Measurements from ENCODE around the gene LRRN4.

The LRRN4 gene

DNA sequence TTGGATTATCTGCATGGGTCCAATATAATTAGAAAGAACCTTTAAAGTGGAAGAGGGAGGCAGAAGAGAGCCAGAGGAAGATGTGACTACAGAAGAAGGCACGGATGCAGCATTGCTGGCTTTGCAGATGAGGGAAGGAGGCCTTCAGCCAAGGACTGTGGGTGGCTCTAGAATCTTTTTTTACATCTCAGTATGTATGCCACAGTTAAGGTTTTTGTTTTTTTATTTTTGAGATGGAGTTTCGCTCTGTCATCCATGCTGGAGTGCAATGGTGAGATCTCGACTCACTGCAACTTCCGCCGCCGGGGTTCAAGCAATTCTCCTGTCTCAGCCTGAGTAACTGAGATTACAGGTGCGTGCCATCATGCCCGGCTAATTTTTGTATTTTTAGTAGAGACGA lies 54.1 kb downstream of the LRRN4 start:
- TF ChIP-seq, protein P1, sequence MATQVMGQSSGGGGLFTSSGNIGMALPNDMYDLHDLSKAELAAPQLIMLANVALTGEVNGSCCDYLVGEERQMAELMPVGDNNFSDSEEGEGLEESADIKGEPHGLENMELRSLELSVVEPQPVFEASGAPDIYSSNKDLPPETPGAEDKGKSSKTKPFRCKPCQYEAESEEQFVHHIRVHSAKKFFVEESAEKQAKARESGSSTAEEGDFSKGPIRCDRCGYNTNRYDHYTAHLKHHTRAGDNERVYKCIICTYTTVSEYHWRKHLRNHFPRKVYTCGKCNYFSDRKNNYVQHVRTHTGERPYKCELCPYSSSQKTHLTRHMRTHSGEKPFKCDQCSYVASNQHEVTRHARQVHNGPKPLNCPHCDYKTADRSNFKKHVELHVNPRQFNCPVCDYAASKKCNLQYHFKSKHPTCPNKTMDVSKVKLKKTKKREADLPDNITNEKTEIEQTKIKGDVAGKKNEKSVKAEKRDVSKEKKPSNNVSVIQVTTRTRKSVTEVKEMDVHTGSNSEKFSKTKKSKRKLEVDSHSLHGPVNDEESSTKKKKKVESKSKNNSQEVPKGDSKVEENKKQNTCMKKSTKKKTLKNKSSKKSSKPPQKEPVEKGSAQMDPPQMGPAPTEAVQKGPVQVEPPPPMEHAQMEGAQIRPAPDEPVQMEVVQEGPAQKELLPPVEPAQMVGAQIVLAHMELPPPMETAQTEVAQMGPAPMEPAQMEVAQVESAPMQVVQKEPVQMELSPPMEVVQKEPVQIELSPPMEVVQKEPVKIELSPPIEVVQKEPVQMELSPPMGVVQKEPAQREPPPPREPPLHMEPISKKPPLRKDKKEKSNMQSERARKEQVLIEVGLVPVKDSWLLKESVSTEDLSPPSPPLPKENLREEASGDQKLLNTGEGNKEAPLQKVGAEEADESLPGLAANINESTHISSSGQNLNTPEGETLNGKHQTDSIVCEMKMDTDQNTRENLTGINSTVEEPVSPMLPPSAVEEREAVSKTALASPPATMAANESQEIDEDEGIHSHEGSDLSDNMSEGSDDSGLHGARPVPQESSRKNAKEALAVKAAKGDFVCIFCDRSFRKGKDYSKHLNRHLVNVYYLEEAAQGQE (IDR thresholded peaks at IDR 0.05; ENCODE audit: insufficient read depth in 1 of 2, low read depth in 2 of 2, low read length in 2 of 2) = no peak
- TF ChIP-seq FOXP2 (optimal IDR thresholded peaks at IDR 0.05; ENCODE audit: borderline replicate concordance, extremely low read depth, extremely low read length, insufficient read depth) (no peak), SIN3A (IDR thresholded peaks at IDR 0.05; ENCODE audit: borderline replicate concordance, insufficient read depth, low read length) (no peak), TAF1 (IDR thresholded peaks at IDR 0.05; ENCODE audit: borderline replicate concordance, insufficient read depth, low read length) (no peak), POLR2AphosphoS5 (IDR thresholded peaks at IDR 0.05; ENCODE audit: low read depth, low read length) (no peak)

DNA sequence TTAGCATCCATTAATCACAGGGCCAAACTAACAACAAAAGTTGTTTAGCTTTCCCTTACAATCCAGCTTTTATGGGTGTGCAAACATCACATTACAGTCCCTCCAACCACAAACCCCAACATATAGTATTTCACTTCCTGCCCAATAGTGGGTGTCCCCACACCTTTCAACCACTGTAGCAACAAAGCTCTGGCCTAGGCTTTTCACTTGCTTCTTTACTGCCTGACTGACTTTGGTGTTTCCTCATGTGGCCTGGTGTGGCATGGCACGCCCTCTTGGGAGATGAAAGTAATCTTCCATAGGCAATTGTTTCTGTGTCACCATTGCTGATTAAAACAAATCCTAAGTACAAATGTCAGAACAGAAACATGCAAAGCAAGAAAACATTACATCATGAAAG lies 57.1 kb downstream of the LRRN4 start:
- TF ChIP-seq POLR2AphosphoS5 (IDR thresholded peaks at IDR 0.05; ENCODE audit: low read depth, low read length) (no peak), SIN3A (IDR thresholded peaks at IDR 0.05; ENCODE audit: borderline replicate concordance, insufficient read depth, low read length) (no peak), TAF1 (IDR thresholded peaks at IDR 0.05; ENCODE audit: borderline replicate concordance, insufficient read depth, low read length) (no peak), FOXP2 (optimal IDR thresholded peaks at IDR 0.05; ENCODE audit: borderline replicate concordance, extremely low read depth, extremely low read length, insufficient read depth) (no peak)
- TF ChIP-seq, protein P1 (IDR thresholded peaks at IDR 0.05; ENCODE audit: insufficient read depth in 1 of 2, low read depth in 2 of 2, low read length in 2 of 2) = no peak

DNA sequence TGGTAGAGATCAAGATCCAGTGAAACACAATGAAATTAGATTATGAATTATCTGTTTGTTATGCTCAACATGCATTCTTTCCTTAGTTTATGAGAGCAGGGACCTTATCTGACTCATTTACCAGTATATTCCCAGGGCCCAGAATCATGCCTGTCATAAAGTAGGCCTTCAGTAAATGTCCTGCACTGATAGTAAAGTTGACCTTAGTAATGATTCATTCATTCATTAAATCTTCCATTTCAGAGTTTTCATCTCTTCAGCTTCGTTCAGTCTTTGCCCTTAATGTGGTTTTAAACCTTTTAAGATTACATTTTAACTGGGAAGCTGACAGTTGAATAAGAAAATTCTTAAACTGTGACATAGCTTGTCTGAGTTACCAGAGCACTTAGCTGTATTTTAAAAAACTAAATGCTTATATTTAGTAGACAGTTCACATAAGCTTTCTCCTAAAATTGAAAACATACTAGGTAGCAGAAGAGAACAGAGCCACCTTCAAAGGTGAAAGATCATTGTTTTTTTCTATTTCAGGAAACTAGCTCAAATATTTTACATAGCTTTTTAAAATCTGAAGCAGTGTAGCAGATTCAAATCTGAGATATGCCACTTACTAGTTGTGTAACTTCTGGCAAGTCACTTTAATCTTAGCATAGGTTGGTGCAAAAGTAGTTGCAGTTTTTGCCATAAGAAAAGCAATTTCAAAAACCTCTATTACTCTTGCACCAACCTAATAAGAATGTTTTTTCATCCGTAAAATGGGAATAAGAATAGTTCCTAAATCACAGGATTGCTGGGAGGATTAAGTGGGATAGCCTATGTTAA lies 62.0 kb downstream of the LRRN4 start:
- TF ChIP-seq TAF1 (IDR thresholded peaks at IDR 0.05; ENCODE audit: borderline replicate concordance, insufficient read depth, low read length) = no peak
- TF ChIP-seq, protein P1 (IDR thresholded peaks at IDR 0.05; ENCODE audit: insufficient read depth in 1 of 2, low read depth in 2 of 2, low read length in 2 of 2) = no peak

DNA sequence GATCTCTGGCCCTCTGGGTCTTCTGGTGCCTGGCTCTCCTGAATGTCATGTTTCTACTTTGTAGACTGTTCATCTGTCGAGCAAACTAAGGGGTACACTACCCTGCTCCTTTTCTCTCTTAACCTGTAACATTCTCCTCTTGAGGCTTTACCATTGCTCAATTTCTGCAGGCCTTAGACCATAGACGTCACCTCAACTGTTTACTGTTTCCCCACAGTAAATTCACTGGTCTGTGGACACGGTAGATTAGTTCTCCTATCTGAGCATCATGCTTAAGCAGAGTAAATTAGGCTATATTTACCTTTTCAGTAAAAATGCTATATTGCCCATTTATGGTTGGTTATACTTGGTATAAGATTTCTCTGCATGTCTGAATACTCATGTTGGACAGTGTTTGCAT lies 62.9 kb downstream of the LRRN4 start:
- TF ChIP-seq, protein P1 (IDR thresholded peaks at IDR 0.05; ENCODE audit: insufficient read depth in 1 of 2, low read depth in 2 of 2, low read length in 2 of 2) = no peak
- TF ChIP-seq POLR2AphosphoS5 (IDR thresholded peaks at IDR 0.05; ENCODE audit: low read depth, low read length) (no peak), FOXP2 (optimal IDR thresholded peaks at IDR 0.05; ENCODE audit: borderline replicate concordance, extremely low read depth, extremely low read length, insufficient read depth) (no peak), TAF1 (IDR thresholded peaks at IDR 0.05; ENCODE audit: borderline replicate concordance, insufficient read depth, low read length) (no peak), SIN3A (IDR thresholded peaks at IDR 0.05; ENCODE audit: borderline replicate concordance, insufficient read depth, low read length) (no peak)

Measured in PFSK-1 (cell line).